ENCODE measurements around the gene SH3RF1. TPM values are rescaled to one million over a fixed set of nuclear protein-coding genes. Genes with fewer than 3 reads are reported as not detected.

Gene SH3RF1
- polyA plus RNA-seq, 1 experiment, result 11.0 TPM

DNA sequence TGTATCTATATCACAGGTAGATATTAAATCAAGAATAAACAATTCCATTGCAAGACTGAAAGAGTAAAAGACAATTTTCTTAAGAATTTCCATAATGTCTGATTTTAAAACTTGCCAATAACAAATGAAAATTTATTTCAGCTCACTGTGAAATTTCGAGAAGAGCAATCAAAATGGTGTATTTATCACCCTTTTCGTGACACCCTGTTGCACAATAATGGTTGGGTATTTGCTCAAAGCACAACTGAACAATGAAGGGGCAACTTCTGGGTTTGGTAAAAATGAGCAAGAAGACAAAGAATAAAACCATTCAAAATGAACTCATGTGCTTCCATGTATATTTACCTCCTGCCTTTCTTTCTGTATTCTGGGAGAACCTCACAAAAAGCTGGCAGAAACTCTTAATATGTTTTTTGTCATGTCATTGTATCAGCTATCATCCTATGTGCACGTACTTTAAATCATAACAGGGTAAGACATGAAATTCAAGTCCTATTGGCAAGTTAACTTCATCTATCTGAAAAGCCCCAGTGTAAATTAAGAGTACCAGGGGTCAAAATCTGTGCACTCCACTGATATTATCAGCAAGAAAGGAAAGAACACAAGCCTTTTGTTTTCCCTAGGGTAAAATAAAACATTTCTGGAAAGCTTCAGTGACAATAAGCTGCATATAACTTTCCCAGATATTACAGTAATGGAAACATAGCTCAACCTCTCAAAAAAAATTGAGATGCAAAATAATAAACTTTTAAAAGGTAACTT, 133.8 kb downstream of the SH3RF1 start:
- no peak for TF ChIP-seq CTCF (IDR thresholded peaks at IDR 0.05; ENCODE audit: low read depth, low read length)
- H3K27ac ChIP-seq (ENCODE audit: low read depth, low read length), result no peak overlapping the region
- ChIA-PET POLR2A (no interaction called here), CTCF (interaction anchor here (1.0 kb wide), 1 partner anchor 133 kb away, joined by 3 read pairs; no protein-coding TSS in a partner anchor)
- H3K4me3 ChIP-seq (ENCODE audit: low read depth, low read length), result no peak overlapping the region
- H3K27me3 ChIP-seq (ENCODE audit: control insufficient read depth, insufficient read depth, low read length), result no peaks in the 10 kb centered on the region
- DNase-seq (ENCODE audit: low read depth, low spot score), result no peak
- H3K9me3 ChIP-seq (ENCODE audit: control insufficient read depth, insufficient read depth, low read length), result no peaks in the 10 kb centered on the region

DNA sequence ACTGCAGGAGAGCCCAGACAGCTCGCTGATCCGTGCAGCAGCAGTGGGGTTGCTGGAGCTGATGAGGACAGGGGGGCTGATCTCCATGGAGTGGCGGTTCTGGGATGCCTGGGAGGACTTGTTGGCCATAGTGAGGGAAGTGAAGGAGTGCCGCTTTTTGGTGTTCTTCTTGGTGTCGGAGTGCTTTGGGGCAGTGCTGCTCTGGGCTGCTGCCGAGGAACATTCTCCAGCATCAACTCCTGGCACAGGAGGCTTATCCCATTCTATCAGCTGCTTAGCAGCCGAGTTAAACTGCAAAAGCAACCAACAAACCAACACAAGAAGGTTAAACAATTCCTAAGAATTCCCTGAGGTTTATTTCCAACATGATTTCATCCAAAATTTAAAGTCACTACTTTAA, 134.4 kb downstream of the SH3RF1 start:
- CTCF ChIA-PET, result no interaction called here
- no peak for DNase-seq (ENCODE audit: low read depth, low spot score)
- Histone ChIP-seq H3K4me3 (ENCODE audit: low read depth, low read length) (no peak overlapping the region), H3K27me3 (ENCODE audit: control insufficient read depth, insufficient read depth, low read length) (no peaks in the 10 kb centered on the region), H3K27ac (ENCODE audit: low read depth, low read length) (no peak overlapping the region), H3K9me3 (ENCODE audit: control insufficient read depth, insufficient read depth, low read length) (no peaks in the 10 kb centered on the region)
- TF ChIP-seq CTCF (IDR thresholded peaks at IDR 0.05; ENCODE audit: low read depth, low read length), result no peak
- POLR2A ChIA-PET, result no interaction called here

DNA sequence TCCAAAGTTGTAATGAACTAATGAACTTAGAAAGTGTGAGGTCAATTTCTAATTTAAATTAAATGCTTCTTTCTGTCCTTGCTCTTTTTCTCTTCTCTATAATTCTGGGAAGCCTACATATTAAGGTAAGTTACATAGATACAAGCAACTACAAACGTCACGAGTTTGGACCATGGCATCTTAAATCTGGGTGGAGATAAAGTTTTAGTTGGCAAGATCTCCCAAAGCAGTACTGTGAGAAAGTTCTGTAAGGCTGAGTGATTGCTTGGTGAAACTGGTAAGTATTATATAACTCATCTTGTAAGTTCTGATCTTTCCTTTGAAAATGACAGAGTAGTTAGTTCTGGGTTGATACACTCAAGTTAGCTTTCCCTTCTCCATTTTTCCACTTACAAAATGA, 135.0 kb downstream of the SH3RF1 start:
- no peak overlapping the region for H3K27ac ChIP-seq (ENCODE audit: low read depth, low read length)
- POLR2A ChIA-PET, result no interaction called here
- CTCF ChIA-PET, result no interaction called here

DNA sequence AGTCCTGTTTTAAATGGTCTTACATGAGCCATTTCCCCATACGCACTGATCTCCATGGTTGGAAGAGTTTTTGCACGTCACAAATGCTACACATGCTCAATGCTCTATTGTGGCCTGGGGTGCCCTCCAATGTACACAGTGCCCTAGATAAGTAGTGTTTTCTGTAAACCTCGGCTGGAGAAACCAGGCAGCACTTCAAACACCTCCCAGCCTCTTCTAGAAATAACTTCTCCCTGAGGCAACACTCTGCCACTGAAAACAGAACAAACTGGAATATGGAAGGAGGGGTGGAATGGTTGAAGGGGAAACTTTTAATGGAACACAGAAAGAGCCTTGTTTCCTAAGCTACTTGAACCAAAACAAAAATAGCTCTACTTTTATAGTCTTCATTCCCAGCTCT, 136.8 kb downstream of the SH3RF1 start:
- POLR2A ChIA-PET, result no interaction called here
- DNase-seq (ENCODE audit: low read depth, low spot score), result no peak
- Histone ChIP-seq H3K9me3 (ENCODE audit: control insufficient read depth, insufficient read depth, low read length) (no peaks in the 10 kb centered on the region), H3K27me3 (ENCODE audit: control insufficient read depth, insufficient read depth, low read length) (no peaks in the 10 kb centered on the region), H3K4me3 (ENCODE audit: low read depth, low read length) (no peak overlapping the region), H3K27ac (ENCODE audit: low read depth, low read length) (no peak overlapping the region)
- no peak for TF ChIP-seq CTCF (IDR thresholded peaks at IDR 0.05; ENCODE audit: low read depth, low read length)
- CTCF ChIA-PET, result interaction anchor here (1.2 kb wide), 1 partner anchor 432 kb away, joined by 3 read pairs; no protein-coding TSS in a partner anchor

More for the DNA sequence above, 135.0 kb downstream of the SH3RF1 start:
- Histone ChIP-seq H3K9me3 (ENCODE audit: control insufficient read depth, insufficient read depth, low read length) (no peaks in the 10 kb centered on the region), H3K4me3 (ENCODE audit: low read depth, low read length) (no peak overlapping the region), H3K27me3 (ENCODE audit: control insufficient read depth, insufficient read depth, low read length) (no peaks in the 10 kb centered on the region)
- TF ChIP-seq CTCF (IDR thresholded peaks at IDR 0.05; ENCODE audit: low read depth, low read length), result no peak
- DNase-seq (ENCODE audit: low read depth, low spot score), result no peak

DNA sequence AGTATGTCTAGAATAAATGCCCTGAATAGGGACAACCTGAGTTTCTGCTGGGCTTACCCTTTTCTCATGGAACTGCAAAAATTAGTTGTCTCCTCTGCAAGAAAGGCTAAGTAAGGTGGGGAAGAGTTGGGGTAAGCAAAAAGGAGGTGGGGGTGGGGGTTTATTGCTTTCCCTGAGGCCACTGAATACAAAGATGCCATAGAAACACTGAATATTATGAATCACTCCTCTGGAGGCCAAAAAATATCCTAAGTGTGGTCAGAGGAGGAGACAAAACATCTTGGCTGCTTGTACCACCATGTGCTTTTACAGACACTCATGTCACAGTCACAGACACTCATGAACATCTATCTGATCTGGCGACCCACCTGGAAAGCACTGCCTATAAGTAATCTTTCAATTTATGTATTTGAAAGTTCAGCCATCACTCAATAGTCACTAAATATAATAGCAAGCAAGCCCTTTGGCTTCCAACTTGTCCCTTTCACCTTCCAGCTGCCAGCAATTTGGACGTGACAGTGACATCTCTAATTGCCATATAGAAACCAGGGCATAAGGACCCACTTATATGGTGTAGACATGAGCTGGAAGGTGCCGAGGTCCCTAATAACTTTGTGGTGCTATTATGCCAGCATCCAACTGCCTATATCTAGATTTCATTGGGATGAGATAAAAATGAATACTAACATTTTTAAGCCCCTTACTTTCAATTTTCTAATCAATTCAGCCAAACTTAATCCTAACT, 138.0 kb downstream of the SH3RF1 start:
- no peak for TF ChIP-seq CTCF (IDR thresholded peaks at IDR 0.05; ENCODE audit: low read depth, low read length)
- Histone ChIP-seq H3K27ac (ENCODE audit: low read depth, low read length) (no peak overlapping the region), H3K27me3 (ENCODE audit: control insufficient read depth, insufficient read depth, low read length) (no peaks in the 10 kb centered on the region), H3K9me3 (ENCODE audit: control insufficient read depth, insufficient read depth, low read length) (no peaks in the 10 kb centered on the region), H3K4me3 (ENCODE audit: low read depth, low read length) (no peak overlapping the region)
- no peak for DNase-seq (ENCODE audit: low read depth, low spot score)
- ChIA-PET CTCF (no interaction called here), POLR2A (interaction anchor here (0.7 kb wide), 1 partner anchor 144 kb away, joined by 4 read pairs; no protein-coding TSS in a partner anchor)
